ENCODE results near the gene MELTF.
"Not testable (repeated sequence)": the region's sequence is repeated elsewhere in the genome, so short reads cannot be mapped to it uniquely, and the experiment has no call there.

Gene MELTF

DNA sequence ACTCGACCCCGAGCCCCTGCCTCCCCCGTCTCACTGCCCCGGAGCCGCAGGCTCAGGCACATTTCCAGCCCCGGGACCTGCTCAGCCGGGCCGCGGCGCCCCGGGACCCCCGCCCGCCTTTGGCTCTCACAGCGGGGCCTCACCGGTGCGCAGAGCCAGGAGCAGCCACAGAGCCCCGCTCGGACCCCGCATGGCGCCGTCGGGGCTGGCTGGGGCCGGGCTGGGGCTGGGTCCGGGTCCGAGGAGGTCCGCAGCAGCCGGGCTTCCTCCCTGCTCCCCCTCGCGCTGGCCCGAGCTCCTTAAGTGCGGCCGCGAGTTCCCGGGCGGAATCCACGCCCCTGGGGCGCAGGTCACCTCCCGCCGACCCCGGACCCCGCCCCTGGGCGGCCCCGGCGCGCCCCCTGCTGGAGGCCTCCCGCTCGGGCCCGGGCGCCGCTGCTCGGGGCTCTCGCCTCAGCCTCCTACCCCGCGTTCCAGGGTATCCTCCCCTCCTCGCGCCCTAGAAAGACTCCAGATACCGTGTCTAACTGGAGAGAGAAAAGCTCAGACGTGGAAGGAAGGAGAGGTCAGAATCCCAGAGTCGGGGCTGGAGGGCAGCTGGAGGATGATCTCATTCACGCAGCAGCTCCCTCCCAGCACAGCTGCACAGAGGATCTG lies at the start of gene MELTF:
Gene MELTF, minus strand, starts transcription at position 307 of the 657 bp plus-strand sequence. Its CDS starts 115 bp downstream, at position 192.
- peak; percentile 49 for DNase-seq

DNA sequence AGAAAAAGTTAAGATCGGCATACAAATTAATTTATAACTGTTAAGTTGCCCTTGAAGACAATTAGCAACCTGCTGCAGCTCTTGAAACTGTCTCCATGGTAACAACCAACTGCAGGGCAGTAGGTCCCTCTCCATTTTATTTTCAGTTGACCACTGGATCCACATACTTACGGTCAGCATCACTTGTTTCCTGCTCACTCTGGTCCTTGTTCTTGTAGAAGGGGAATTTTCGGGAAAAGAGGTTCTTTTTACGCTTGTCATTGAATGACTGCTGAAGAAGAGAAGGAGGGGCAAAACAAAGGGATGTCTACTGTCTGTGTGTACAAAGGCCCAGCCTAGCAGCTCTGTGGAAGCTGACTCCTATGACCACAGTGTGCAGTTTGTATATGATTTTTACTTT lies 46.8 kb upstream of the MELTF start:
- no peak for DNase-seq

DNA sequence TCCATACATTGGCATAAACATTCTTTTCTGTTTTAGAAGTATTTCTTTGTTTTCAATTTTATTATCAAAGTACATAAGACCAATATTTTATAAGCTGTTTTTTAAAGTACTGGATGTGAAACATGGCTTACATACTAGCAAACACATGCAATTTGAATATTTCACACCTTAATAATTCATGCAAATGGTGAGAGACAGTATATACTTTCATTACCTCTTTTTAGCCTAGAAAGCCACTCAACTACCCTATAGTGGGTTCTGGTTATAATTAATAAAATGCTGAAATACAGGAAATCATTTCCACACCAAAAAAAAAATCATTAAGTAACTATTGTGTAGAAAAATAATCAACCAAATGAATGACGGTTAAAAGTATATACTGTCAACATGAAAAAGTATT lies 38.5 kb upstream of the MELTF start:
- no peak for DNase-seq

DNA sequence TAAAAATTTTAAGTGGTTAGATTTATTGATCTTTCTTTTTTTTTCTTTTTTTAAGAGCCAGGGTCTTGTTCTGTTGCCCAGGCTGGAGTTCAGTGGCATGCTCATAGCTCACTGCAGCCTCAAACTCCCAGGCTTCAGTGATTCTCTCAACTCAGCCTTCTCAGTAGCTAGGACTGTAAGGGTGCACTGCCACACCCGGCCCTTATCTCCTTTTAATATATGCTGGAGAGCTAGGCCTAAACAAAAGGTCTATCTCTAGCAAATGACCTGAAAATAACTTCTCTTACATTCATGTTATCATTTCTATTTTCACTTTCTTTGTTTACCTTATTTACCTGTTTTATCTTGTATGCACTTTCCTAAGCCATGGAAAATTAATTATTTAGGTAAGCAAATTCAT lies 35.2 kb upstream of the MELTF start:
- no peak for DNase-seq

DNA sequence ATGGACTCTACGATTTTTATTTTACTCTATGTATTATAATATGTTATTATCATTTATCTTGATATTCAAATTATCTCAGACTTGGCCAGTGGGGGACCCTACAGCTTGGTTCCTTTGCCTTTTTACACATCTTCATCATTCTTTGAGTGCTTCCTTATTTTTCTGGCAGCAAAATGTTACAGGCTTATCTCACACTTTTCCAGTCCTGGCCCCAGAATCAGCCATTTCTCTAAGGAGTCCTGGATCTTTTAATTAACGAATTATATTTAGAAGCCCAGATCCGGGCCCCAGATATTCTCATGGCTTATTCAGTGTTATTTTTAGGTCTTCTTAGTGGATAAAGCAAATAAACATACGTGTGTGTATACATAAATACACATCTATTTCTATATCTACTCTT lies 32.8 kb upstream of the MELTF start:
- no peak for DNase-seq

DNA sequence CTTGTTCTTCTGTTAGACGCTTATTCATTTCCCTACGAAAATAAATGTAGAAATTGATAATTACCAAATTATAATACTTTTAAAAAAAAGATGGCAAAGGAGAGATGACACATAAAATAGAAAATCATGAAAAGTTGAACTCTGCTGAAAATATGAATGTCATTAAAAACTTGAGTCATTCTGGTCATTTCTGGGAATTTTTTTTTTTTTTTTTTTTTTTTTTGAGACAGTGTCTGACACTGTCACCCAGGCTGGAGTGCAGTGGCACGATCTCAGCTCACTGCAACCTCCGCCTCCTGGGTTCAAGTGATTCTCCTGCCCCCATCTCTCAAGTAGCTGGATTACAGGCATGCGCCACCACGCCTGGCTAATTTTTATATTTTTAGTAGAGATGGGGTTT lies 22.0 kb upstream of the MELTF start:
- DNase-seq, result peak; percentile 27

DNA sequence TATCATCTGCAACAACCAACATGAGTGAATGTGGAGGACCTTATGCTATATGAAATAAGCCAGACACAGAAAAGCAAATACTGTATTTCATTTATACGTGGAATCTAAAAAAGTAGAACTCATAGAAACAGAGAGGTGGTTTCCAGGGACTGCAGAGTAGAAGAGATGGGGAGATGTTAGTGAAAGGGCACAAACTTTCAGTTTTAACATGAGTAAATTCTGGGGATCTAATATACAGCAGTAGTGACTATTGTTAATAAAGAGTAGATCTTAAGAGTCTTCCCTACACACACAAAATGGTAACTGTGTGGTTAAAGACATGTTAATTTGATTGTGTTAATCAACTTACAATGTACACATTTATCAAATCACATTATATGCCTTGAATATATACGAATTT lies 20.9 kb upstream of the MELTF start:
- DNase-seq, result no peak

DNA sequence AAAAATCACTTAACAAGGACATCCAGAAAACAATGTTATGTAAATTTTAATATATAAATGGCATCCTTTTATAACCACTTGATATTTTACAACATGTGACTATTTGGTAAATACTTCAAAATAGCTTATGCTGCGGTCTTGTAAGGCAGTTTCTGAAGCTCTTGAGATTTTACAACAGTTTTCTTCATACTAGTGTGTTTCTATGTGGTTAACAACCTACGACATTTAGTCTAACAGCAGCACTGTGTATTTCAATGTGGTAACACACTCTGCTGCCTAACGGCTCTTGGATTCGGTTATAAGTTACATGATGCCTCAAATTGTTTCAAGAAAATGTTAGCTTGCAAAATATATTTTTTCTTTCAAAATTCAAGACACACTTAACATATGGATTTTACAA lies 12.9 kb upstream of the MELTF start:
- DNase-seq, result no peak

DNA sequence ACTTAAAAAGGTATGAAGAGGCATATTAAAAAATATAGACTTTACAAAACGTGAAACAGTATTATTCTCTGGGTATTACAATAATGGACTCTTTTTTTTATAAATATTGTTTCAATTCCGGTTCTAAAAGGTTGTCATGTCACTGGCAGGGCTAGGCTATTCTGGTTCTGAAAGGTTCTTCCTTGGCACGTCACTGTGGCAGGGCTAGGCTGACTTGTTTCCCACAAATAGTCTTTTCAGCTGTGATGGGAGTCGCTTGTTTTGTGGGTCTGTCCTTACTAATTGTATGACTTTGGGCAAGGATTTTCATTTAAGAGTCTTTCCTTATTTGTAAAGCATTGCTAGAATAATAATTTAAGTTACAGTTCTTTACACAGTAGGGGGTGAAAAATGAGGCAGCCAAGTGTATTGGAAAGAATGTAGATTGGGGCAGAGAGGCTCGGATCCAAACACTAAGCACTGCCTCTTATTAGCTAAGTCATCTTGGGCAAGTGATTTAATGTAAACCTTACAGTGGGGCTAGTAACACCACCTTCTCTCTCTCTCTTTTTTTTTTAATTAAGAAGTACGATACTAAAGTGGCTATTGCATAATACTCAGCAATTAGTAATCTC lies 12.4 kb upstream of the MELTF start:
- no peak for DNase-seq

DNA sequence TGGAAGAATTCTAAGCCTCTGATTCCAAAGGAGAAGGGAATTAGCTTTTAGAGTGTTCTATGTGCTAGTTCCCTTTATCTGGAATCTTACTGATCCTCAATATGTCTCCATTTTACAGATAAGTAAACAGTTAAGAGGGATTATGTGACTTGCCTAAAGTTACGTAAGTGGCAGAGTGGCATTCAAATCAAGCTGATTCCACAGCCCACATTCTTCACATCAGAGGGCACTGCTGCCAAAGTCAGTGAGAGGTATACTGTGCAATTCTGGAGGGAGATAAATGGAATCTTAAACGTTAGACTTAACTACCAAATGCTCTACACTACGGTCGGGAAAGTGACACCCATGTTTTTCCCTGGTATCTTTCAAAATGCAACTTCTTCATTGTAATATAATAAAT lies 11.0 kb upstream of the MELTF start:
- DNase-seq, result no peak

DNA sequence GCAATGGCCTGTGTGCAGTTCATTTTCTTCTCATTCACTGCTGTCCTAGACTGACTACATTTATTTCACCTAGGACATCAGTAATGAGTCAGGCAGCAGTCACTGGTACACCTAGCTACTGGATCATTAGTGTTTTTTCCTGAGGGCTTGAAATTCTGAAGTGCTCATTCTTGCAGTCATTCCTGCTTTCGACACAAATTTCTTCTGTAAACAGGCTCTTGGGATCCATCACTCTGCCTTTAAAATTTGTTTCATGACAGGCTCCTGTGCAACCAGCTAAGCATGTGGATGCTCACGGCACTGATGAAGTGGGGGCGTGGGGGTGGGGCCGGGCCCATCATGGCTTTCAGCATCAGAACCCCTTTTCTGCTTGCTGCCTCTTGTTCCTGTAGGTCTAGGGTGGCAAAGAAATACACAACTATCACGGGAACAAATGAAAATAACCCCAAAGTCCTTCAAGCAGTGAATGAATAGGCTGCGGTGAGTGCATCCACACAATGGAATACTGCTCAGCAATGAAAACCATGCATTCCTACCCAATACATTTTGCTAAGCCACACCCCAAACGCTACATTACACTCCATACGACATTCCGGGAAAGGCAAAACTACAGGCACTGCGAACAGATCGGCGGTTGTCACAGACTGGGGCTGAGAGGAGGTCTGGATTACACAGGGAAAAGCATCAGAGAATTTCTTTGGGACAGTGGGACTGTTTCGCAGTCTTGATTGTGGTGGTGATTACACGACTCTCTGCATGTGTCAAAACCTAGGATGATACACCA lies 9.3 kb upstream of the MELTF start:
- DNase-seq, result no peak

DNA sequence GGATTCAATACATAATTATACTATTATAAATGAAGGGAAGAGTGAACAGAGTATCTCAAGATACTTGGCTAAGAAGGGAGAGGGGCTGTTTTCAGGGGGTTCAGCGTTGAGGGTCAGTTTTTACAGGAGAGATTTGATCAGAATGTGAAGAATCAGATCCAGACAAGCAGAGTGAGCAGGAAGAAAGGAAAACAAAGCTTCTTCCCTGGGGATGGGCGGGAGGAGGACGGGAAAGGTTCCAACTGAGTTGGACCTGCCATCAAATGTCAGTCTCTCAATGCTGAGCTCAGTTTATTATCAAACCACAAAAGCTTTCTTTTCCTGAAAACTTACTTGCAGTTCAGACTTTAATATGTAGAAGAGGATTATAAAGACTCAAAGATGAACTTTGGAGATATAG lies 6.0 kb upstream of the MELTF start:
- DNase-seq, result no peak

DNA sequence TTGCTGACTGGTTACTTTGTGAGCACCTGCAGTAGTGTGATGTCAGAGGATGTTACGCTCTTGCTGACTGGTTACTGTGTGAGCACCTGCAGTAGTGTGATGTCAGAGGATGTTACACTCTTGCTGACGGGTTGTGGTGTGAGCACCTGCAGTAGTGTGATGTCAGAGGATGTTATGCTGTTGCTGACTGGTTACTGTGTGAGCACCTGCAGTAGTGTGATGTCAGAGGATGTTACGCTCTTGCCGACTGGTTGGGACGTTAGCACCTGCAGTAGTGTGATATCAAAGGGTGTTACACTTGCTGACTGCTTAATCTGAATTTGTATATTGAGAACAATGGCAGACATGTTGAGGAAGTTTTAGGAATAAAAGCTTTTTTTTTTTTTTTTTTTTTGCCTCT lies 5.2 kb upstream of the MELTF start:
- DNase-seq, result not testable (repeated sequence)

DNA sequence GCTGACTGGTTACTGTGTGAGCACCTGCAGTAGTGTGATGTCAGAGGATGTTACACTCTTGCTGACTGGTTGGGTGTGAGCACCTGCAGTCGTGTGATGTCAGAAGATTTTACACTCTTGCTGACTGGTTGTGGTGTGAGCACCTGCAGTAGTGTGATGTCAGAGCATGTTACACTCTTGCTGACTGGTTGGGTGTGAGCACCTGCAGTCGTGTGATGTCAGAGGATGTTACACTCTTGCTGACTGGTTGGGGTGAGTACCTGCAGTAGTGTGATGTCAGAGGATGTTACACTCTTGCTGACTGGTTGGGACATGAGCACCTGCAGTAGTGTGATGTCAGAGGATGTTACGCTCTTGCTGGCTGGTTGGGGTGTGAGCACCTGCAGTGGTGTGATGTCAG lies 4.1 kb upstream of the MELTF start:
- DNase-seq, result not testable (repeated sequence)

DNA sequence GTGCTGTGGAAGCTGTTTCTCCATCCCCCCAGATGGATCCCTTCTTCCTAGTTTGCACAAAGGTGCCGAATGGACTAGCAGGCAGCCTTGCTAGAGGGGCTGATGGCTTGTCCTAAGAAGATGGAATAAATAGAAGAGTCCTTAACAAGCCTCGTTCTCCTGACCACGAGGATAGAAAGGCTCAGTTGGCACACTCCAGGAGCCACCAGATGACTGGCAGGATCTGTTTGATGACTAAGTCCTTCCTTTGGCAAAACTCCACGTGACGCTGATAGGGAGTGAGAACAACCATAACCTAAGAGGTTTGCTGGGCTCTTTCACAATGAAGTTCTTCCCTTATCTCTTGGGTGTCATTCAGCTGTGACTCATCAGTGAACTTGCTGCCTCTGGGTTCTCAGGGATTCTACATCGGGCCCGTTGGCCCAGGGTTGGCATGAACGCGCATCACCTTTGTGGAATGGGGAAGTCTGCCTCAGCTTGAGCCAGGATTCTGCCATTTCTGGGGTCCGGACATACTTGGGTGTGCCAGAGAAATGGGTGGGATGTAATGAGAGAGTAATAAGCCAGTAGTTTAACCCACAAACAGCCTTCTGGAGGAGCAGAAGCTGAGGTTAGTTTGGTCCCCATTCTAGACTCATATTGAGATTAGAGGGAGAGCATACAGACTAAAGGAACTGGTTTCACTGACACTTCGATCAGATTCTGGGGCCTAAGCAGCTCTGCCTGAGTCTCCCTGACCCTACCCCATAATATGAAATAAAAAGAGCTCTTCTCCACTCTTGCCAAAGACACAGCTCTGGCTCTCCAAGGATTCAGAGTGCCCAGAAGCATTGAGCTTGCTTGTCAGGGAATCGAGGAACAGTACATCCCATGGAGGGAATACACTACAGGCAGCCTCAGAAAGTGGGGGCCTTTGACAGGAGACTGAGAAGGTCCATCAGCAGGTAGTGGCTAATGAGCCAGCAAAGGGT lies 2.0 kb upstream of the MELTF start:
- peak; percentile 98 for DNase-seq

DNA sequence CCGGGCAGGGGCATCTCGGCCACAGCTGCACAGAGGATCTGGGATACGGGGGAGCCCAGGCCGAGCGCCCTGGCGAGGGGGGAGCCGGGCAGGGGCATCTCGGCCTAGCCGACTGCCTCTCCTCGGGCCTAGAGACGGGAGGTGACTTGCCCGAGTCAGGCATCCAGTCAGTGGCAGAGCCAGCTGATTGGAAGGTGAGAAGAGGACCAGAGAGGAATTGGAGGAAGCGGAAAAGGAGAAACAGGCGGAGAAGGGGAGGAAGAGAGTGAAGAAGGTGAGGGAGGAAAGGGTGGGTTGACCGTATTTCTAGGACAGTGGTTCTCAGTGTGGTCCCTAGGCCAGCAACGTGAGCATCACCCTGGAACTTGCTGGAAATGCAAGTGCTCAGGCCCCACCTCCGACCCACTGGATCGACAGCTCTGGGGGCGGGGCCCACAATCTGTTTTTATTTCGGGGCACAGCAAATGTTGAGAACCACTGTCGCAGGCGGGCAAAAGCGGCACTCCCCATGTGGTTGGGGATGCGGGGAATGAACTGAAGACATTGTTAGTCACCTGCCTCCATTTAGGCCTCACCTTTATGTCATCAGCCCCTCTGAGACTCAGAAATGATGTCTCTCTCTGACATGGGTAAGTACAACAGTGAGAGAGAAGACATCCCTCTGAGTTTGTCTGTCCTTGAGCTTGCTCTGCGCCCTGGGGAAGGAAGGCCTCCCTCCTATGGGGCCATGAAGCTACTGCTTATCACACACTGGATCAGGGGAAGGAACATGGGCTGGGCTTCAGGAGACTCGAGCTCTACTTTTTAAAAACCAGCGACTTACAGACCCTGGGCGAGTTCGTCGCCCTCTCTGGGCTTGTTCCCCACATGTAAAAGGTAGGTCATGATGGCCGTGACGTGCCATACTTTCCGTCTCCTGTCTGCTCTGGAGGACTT lies 1.0 kb upstream of the MELTF start:
- DNase-seq, result no peak

DNA sequence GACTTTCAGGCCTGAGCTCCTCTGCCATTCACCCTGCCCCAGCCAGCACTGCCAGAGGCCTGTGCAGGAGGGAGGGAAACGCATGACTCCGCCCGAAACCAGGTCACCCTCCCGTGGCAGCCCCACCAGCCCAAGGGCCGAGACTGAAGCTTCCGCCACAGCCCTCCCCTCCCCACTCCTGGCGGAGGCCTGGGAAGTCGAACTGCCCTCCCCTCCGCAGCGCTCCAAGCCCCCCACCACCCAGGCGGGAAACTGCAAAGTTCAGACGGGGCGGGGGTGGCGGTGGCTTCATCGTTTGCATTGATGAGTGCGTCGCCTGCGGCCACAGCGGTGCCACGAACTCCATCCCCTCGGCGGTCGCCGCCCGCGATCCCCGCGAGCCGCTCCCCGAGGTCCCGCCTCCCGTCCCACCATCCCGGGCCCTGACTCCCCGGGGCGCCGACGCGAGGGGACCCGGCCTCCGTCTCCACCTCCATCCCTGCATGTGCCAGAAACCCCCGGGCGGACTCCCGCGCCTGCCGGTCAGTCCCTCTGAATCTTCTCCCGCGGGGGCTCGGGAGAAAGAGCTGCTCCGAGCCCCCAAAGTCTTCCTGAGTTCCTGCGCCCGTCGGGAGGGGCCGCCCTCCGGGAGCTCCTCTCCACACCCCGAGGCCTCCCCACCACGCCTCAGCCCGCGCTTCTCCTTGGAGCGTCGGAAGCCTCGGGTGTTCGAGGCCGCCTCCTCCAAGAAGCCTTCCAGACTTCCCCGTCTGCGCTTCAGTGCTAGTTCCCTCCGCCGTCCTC lies 698 bp downstream of the MELTF start:
- DNase-seq, result no peak

DNA sequence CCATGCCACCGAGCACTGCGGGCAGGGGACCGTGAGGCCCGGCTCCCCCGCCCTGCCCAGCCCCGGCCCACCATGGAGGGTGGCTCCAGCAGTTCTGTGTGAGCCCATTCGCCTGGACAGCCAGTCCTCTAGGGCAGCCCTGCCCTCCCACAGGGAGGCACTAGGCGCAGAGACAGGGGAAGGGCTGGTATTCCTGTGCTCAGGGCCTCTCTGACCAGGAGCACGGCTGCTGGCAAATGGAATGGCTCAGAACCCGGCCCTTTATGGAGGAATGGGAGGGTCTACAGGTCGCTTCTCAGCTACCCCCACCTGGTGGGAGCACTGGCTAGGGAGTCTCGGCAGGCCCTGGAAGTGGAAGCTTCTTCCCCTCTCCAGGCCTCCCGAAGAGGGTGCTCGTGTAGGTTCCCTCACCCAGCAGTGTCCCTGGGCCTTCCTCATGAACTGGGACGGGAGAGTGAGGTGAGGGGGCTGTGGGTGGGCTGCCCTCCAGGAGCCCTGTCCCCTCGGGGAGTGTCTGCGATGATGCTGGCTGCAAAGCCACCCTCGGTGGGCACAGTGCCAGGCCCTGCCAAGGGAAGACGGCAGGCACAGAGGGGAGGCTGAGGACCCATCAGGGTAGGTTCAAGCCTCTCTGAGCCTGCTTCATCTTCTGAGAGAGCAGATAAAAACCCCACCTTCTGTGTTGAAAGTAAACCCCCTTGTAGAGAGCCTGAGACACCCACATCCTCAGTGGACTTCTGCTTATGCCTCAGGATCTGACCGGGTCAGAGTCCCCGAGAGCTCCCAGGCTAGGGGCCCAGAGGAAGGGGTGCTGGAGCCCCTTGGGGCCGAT lies 1.5 kb downstream of the MELTF start:
- peak; percentile 37 for DNase-seq

DNA sequence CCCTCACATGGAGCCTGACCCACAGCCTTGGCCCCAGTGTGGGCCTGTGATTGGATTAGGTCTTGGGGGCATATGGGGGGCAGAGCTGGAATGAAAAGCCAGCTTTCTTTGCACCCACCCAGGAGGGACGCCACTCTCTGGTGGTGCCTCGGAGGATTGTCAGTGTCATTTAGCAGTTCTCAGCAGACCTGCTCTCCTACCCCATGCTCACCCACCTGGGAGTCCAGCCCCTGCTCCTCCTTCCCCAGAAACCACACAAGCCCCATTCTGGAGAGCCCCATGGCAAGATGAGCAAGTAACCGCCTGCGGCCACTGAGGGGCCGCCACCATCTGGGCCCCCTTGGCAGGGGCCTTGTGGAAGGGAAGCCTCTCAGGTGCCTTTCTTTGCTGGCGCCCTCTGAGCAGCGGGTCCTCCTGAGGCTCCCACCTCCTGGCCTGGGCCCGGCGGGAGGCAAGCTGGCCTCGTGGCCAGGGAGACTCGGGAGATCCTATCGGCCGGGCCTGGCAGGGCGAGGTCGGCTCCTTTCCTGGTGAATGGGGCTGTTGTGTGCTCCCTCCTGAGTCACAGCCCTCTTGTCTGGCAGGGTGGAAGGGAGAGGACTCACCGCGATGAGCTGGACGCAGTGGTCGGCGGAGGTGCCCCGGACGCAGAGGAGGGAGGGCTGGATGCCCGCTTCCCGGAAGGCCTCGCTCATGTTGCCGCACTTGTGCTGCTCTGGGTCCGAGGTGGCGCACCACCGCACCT lies 2.3 kb downstream of the MELTF start:
- no peak for DNase-seq

Data from inflammatory macrophage treated with lipopolysaccharide for 4 hours (primary cell).